ENCODE results near the gene RECQL5.

- TF ChIP-seq EP300 (IDR thresholded peaks at IDR 0.05; ENCODE audit: borderline replicate concordance in 1 of 2, low read depth in 1 of 2, low read length in 1 of 2) (no peak), GABPA (IDR thresholded peaks at IDR 0.05; ENCODE audit: low read depth) (no peak), POLR2AphosphoS5 (IDR thresholded peaks at IDR 0.05; ENCODE audit: low read depth, low read length) (no peak)
Observed at GRCh38 chr17:75647061-75647460, 19.9 kb downstream of the RECQL5 start.
